SK-MEL-5 (cell line): ENCODE data around the gene TMEM63B. TPM values are rescaled to one million over a fixed set of nuclear protein-coding genes. Genes with fewer than 3 reads are reported as not detected.
"Not testable (repeated sequence)": the region's sequence is repeated elsewhere in the genome, so short reads cannot be mapped to it uniquely, and the experiment has no call there.

ENCODE experiments used
- DNase-seq: peaks from one replicate; pipeline ENCODE4 v3.0.0-alpha.2; 2016; ENCODE audit warnings: low read depth, low spot score
- in situ Hi-C: cut with HindIII; loops from 2 replicates; pipeline ENCODE4 v1.10.0; 2016; ENCODE audit warnings: low sequenced_read_pairs, high pct_unique_total_duplicates, low pct_unique_long_range_greater_than_20kb
- polyA plus RNA-seq, 2 experiments: library from polyadenylated mRNA; depleted of rRNA; stranded (reverse); fragments of >200 nt; gene quantifications; 2 replicates each; pipeline ENCODE4 v1.2.3, GENCODE V29; 2015
- total RNA-seq: library from RNA; depleted of rRNA; stranded (reverse); fragments of >200 nt; shearing (Covaris generic); gene quantifications from 2 replicates; pipeline ENCODE4 v1.2.3, GENCODE V29; 2014; rRNA removed

TMEM63B gene
- 23.6 and 27.6 TPM in 2 replicates for total RNA-seq
- 55.1 and 71.9 TPM in 2 replicates for polyA plus RNA-seq (2015; cell fraction: cytosol; rRNA removed)
- polyA plus RNA-seq (2015; cell fraction: nucleus; rRNA removed), result 39.8 and 48.3 TPM in 2 replicates

- in situ Hi-C loops, result no loop called here
- DNase-seq, result peak; percentile 81
Observed at GRCh38 chr6:44127186-44128019, at the start of gene TMEM63B, which contains the start of gene MRPL14. TSS of gene TMEM63B (plus strand) at chr6:44127554. CDS start at chr6:44134585, 7,031 bp downstream. TSS of gene MRPL14 (minus strand) at chr6:44127452. CDS start at chr6:44116611, 10,841 bp downstream.

- DNase-seq, result no peak
- in situ Hi-C loops, result no loop called here
Observed at GRCh38 chr6:44078219-44078826, 49.0 kb upstream of the TMEM63B start.

- in situ Hi-C loops, result no loop called here
- peak; percentile 76 for DNase-seq
Observed at GRCh38 chr6:44078827-44079671, 48.3 kb upstream of the TMEM63B start.

DNA sequence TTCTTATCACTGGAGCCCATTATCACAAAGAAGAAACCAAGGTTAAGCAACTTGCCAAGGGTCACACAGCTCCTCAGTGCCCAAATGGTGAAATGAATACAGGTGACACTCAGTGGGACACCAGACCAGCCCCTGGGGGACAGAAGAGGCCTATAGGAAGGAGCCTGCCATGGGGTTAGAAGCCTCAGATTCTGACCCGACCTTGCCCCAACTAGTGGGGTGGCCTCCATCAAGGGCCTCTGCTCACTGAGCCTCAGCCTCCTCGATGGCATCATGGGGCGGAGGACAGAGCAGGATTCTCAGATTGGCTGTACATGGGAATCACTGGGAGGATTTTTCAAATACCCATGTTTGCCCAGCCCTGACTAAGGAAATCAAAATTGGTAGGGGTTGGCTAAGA is 47.7 kb upstream of the TMEM63B start:
- in situ Hi-C loops, result no loop called here

DNA sequence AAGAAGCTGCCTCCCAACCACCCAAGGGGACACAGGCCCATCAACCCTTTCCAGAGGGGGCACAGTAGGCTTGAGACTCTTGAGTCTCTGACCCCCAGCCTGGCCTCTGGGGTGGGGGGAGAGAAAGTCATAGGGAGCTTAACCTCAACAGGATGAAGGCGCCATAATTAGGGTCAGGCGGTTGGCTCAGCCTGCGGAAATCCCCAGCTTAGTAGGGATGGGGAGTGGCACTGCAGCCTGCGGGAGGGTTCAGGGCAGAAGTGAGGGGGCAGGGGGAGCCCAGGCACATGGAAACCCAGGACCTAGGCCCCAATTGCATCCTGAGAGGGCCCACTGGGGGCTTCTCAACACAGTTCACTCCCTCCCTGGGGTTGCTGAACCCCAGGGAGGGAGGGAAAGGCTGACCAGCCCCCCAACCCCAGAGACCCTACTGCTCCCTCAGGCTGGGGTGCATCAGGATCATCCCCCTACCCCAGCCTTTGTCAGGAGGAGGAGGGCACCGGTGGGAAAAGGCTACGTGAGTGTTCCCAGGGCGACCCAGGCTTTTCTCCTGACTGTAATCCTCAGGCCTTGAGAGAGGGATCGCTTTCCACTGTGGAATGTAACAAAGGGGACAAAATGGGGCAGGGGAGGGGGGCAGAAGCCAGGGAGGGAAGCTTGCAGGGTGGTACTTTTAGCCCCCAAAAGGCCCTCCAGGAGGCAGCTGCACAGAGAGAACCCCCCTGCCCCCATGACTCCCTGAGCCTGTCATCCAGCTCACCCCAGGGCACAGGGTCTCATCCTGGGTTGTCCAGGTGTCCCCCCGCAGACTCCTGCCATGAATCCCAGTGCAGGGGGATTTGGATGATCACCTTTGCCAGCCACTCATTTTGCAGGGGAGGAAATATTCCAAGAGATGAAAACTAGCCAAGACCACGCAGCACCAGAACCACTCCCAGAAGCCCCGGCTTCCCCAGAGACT is 46.5 kb upstream of the TMEM63B start:
- DNase-seq, result no peak
- in situ Hi-C loops, result no loop called here

More for the DNA sequence above, 47.7 kb upstream of the TMEM63B start:
- DNase-seq, result no peak

DNA sequence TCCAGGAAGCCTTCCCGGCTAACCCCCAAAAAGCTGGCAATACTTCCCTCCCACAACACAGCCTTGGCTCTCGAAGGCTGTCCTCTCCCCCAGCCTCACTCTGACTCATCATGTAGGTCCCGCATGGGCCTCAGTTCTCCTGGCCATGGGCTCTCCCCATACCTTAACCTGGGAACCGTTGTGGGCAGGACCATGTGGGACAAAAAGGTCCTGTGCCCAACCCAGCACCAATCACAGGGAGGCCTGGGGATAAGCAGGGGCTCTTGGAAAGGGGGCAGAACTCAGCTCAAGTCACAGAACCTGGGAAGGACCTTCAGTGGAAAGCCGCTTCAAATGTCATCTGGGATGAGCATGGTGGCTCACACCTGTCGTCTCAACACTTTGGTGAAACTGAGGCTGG is 45.6 kb upstream of the TMEM63B start:
- DNase-seq, result no peak
- in situ Hi-C loops, result no loop called here

DNA sequence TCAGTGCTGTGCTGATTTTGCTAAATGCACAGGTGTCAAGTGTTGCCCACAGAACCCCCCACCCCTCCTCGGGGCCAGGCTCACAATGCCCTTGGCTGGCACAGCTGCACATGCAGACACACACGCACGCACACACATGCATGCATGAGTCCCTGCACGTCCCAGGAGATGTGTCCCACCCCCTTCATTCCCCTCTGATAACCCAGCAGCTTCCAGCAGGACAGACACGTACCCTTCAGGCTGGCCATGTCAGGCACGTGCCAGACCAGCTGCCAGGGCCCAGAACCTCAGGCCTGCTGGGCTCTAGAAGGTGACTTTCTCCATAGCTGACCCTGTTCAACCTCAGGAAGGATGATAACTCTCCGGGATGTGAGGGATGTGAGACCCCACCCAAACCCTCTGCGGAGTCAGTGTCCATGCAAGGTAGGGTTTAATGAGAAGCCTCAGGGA is 44.5 kb upstream of the TMEM63B start:
- no peak for DNase-seq
- in situ Hi-C loops, result no loop called here

DNA sequence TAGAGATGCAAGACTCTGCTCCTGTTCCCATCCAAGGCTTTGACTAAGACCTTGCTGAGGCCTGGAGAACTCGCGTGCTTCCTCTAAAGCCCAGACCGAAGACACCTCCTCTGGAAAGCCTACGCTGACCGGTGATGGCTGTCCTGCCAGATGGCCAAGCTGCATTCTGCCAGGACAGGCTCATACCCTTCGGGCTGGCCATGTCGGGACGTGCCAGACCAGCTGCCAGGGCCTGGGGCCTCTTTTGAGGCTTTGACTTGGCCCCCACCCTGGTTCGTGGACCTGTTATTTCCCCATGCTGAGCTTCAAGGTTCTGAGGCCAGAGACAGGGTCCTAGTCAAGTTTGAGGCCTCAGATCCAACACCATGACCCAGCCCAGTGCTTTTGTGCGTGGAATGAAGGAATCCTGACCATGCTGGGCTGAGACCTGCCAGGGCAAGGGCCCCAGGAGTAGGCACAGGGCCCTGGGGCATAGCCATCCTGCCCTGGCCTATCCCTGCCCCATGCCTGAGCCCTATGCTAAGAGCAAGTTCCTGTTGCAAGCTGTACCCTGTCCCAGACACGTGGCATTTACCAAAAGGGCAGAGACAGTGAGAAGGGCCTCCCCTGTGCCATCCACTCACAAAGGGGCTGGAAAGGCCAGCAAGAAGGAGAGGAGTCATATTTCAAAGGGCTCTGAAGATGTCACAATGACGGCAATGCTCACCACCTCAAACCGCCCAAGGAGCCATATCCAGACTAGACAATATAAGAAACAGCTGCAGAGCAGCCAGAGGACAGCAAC is 42.9 kb upstream of the TMEM63B start:
- peak; percentile 58 for DNase-seq
- in situ Hi-C loops, result no loop called here

GRCh38 chr6:44085219-44085618 is 42.1 kb upstream of the TMEM63B start:
- in situ Hi-C loops, result no loop called here
- DNase-seq, result no peak

DNA sequence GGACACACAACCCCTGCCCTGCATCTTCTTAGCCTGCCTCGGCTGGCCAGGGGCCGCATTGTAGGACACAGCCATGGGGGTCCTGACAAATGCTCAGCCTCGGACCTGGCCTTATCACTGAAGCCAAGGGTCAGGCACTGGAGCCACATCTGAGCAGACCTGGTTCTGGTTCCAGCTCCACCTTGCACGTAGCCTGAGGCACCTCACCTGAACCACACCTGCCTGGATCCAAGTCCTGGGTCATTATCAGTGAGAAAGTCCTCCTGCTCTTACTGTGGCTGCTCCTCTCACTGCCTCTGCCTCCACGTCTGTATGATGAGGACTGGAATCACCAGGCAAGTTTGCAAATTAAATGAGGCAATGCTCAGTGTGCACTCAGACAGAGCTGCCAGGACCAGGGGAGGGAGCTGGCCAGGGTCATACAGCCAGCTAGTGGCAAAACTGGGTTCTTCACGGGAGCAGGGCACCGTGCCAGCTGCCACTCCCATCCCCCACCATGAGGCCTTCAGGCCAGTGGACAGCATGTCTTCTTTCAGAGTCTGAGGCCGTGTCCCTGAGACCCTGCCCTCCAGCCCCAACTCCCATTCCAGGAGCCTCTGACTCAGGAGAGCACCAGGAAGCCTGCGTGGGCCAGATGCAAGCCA is 40.3 kb upstream of the TMEM63B start:
- in situ Hi-C loops, result no loop called here
- DNase-seq, result no peak

- in situ Hi-C loops, result no loop called here
- no peak for DNase-seq
Observed at GRCh38 chr6:44087623-44088022, 39.7 kb upstream of the TMEM63B start.

- DNase-seq, result no peak
- in situ Hi-C loops, result no loop called here
Observed at GRCh38 chr6:44088827-44089590, 38.3 kb upstream of the TMEM63B start.

DNA sequence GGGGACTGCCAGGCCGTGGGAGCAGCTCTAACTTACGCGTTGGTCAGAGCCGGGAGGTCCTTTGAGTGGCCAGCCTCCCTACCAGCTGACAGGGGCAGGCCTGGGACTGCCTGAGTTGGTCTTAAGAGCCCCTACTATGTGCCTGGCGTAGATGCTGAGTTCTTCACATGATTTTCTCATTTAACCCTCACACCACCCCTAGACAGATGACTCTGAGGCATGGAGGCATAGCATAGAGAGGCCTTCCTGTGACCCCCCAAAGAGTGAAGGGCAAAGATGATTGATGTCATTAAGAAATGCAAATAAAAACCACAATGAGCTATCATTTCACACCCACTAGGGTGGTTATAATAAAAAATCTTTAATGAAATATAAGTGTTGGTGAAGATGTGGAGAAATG is 36.9 kb upstream of the TMEM63B start:
- no peak for DNase-seq
- in situ Hi-C loops, result no loop called here

- DNase-seq, in situ Hi-C loops: not testable (repeated sequence)
Observed at GRCh38 chr6:44091356-44091755, 36.0 kb upstream of the TMEM63B start.
